Cerebellar cortex (tissue), 1 donor: ENCODE measurements around the gene UBL4B.

Experiments
- DNase-seq: peaks from one replicate; pipeline ENCODE4 v3.0.0-alpha.2; 2015; ENCODE audit warnings: low spot score

Gene UBL4B

GRCh38 chr1:110114784-110115183 is 2.5 kb downstream of the UBL4B start:
- no peak for DNase-seq

- no peak for DNase-seq
Observed at GRCh38 chr1:110118636-110119396, 6.6 kb downstream of the UBL4B start.

GRCh38 chr1:110119843-110120242 is 7.6 kb downstream of the UBL4B start:
- no peak for DNase-seq

GRCh38 chr1:110120960-110121561 is 8.8 kb downstream of the UBL4B start:
- DNase-seq: no peak

- DNase-seq: no peak
Observed at GRCh38 chr1:110123224-110123623, 11.0 kb downstream of the UBL4B start.

GRCh38 chr1:110125810-110126209 is 13.6 kb downstream of the UBL4B start:
- no peak for DNase-seq

GRCh38 chr1:110130113-110130591 is 17.9 kb downstream of the UBL4B start:
- no peak for DNase-seq

GRCh38 chr1:110130989-110131388 is 18.7 kb downstream of the UBL4B start:
- no peak for DNase-seq

- no peak for DNase-seq
Observed at GRCh38 chr1:110132682-110133081, 20.4 kb downstream of the UBL4B start.

GRCh38 chr1:110133436-110133835 is 21.2 kb downstream of the UBL4B start:
- DNase-seq: peak; percentile 71

- DNase-seq: no peak
Observed at GRCh38 chr1:110134050-110134595, 21.9 kb downstream of the UBL4B start.

GRCh38 chr1:110135246-110135645 is 23.0 kb downstream of the UBL4B start:
- no peak for DNase-seq

- DNase-seq: no peak
Observed at GRCh38 chr1:110135666-110136065, 23.4 kb downstream of the UBL4B start.

GRCh38 chr1:110136911-110137310 is 24.7 kb downstream of the UBL4B start:
- DNase-seq: peak; percentile 99

- no peak for DNase-seq
Observed at GRCh38 chr1:110138956-110139355, 26.7 kb downstream of the UBL4B start.

GRCh38 chr1:110144366-110144765 is 32.1 kb downstream of the UBL4B start:
- DNase-seq: no peak

- no peak for DNase-seq
Observed at GRCh38 chr1:110148961-110149360, 36.7 kb downstream of the UBL4B start.

GRCh38 chr1:110150330-110151174 is 38.3 kb downstream of the UBL4B start, which contains the start of gene SLC6A17:
Gene SLC6A17 (plus strand): TSS chr1:110150494. CDS start chr1:110166930, 16,436 bp downstream.
- peak; percentile 62 for DNase-seq

GRCh38 chr1:110151175-110151669 is 39.0 kb downstream of the UBL4B start:
- no peak for DNase-seq

- no peak for DNase-seq
Observed at GRCh38 chr1:110152133-110152785, 40.0 kb downstream of the UBL4B start.

GRCh38 chr1:110153407-110153950 is 41.2 kb downstream of the UBL4B start:
- DNase-seq: no peak
